Astrocyte (in vitro differentiated cells and primary cell): Measurements from ENCODE around the gene SPSB1.

Experiments
- EZH2 ChIP-seq: IDR thresholded peaks from 2 replicates; pipeline ENCODE4 v1.6.1; 2012; ENCODE audit warnings: mild to moderate bottlenecking, low read length, inconsistent platforms; ENCODE audit not compliant: insufficient read depth
- TF ChIP-seq, protein P1 (sequence below): IDR thresholded peaks from 2 replicates; pipeline ENCODE4 v1.5.1; 2011; ENCODE audit warnings: low read depth, mild to moderate bottlenecking, inconsistent platforms, low read length, moderate library complexity; ENCODE audit not compliant: insufficient read depth

DNA sequence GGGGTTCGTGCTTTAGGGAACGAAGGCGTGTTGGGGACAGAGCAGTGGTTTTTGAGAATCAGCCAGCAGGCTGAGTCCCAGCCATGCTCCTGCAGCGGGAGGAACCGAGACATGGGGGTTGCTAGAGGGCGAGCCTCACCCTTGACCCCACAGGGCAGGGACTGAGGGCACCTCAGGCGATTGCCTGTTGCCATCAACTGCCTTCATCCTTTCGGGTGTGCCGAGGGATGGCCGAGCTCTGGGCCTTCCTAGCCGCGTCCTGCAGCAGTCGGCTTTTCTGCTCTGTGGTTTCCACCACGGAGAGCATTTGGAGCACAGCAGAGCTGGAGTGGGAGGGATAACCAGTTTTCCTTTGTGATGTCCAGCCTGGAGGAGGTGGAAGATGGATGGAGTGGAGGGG, 13.3 kb downstream of the SPSB1 start:
- TF ChIP-seq, protein P1, sequence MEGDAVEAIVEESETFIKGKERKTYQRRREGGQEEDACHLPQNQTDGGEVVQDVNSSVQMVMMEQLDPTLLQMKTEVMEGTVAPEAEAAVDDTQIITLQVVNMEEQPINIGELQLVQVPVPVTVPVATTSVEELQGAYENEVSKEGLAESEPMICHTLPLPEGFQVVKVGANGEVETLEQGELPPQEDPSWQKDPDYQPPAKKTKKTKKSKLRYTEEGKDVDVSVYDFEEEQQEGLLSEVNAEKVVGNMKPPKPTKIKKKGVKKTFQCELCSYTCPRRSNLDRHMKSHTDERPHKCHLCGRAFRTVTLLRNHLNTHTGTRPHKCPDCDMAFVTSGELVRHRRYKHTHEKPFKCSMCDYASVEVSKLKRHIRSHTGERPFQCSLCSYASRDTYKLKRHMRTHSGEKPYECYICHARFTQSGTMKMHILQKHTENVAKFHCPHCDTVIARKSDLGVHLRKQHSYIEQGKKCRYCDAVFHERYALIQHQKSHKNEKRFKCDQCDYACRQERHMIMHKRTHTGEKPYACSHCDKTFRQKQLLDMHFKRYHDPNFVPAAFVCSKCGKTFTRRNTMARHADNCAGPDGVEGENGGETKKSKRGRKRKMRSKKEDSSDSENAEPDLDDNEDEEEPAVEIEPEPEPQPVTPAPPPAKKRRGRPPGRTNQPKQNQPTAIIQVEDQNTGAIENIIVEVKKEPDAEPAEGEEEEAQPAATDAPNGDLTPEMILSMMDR = no peak
- no peak for TF ChIP-seq EZH2
